Right renal cortex interstitium (tissue), 3 donors: Measurements from ENCODE around the gene JADE2. TPM values are rescaled to one million over a fixed set of nuclear protein-coding genes. Genes with fewer than 3 reads are reported as not detected.

ENCODE experiments used
- DNase-seq, 3 donors: peaks; one replicate each; pipeline ENCODE4 v3.0.0-alpha.2; 2013; ENCODE audit warnings: low read depth in 3 of 3, low spot score in 2 of 3
- polyA plus RNA-seq, 3 donors: library from polyadenylated mRNA; unstranded; fragments of 120-200 nt; gene quantifications; one replicate each; pipeline ENCODE4 v1.2.1, GENCODE V29; 2013; ENCODE audit not compliant: insufficient read length in 3 of 3

JADE2 gene
- polyA plus RNA-seq, 3 donors: 9.7 to 10.3 (median 9.9) TPM

- DNase-seq: no peak
Observed at GRCh38 chr5:134527156-134527960, 1.9 kb downstream of the JADE2 start.

GRCh38 chr5:134527961-134528424 lies 2.5 kb downstream of the JADE2 start:
- DNase-seq: no peak

- DNase-seq: no peak
Observed at GRCh38 chr5:134528556-134528955, 3.1 kb downstream of the JADE2 start.

- no peak for DNase-seq
Observed at GRCh38 chr5:134529460-134529859, 4.0 kb downstream of the JADE2 start.

- no peak for DNase-seq
Observed at GRCh38 chr5:134530301-134531077, 5.0 kb downstream of the JADE2 start.

- no peak for DNase-seq
Observed at GRCh38 chr5:134533115-134533815, 7.8 kb downstream of the JADE2 start.

GRCh38 chr5:134534058-134534725 lies 8.7 kb downstream of the JADE2 start:
- DNase-seq: no peak

- DNase-seq: no peak
Observed at GRCh38 chr5:134534726-134535110, 9.2 kb downstream of the JADE2 start.

GRCh38 chr5:134536876-134537275 lies 11.4 kb downstream of the JADE2 start:
- DNase-seq: no peak

GRCh38 chr5:134537297-134537696 lies 11.8 kb downstream of the JADE2 start:
- DNase-seq: no peak

GRCh38 chr5:134538296-134538695 lies 12.8 kb downstream of the JADE2 start:
- no peak for DNase-seq

GRCh38 chr5:134539732-134540131 lies 14.3 kb downstream of the JADE2 start:
- no peak for DNase-seq

- no peak for DNase-seq
Observed at GRCh38 chr5:134540747-134541733, 15.6 kb downstream of the JADE2 start.

- DNase-seq: no peak
Observed at GRCh38 chr5:134541736-134542376, 16.4 kb downstream of the JADE2 start.

GRCh38 chr5:134543820-134544614 lies 18.5 kb downstream of the JADE2 start:
- DNase-seq: no peak

- DNase-seq: no peak
Observed at GRCh38 chr5:134545070-134545868, 19.8 kb downstream of the JADE2 start.

GRCh38 chr5:134547066-134547465 lies 21.6 kb downstream of the JADE2 start:
- DNase-seq: no peak
